Measurements from ENCODE around the gene SETD2. TPM values are rescaled to one million over a fixed set of nuclear protein-coding genes. Genes with fewer than 3 reads are reported as not detected.

Gene SETD2
- total and polyA plus RNA-seq, 9 of the 15 experiments (the other 6 are each of a cell fraction or from before 2014, with no cell fraction given), result 8.2 to 44.0 (median 33.6) TPM

- TF ChIP-seq ZNF609 (CRISPR knock-in tag; IDR thresholded peaks at IDR 0.05; ENCODE audit: borderline replicate concordance) (no peak), CHCHD3 (CRISPR knock-in tag; IDR thresholded peaks at IDR 0.05) (no peak), ZNF436 (CRISPR knock-in tag; IDR thresholded peaks at IDR 0.05) (no peak), ZBTB43 (CRISPR knock-in tag; IDR thresholded peaks at IDR 0.05) (no peak), PPARD (CRISPR knock-in tag; IDR thresholded peaks at IDR 0.05) (no peak), POLR2AphosphoS5 (IDR thresholded peaks at IDR 0.05; ENCODE audit: control insufficient read depth, insufficient read depth, low read depth, low read length) (peak; percentile 37; the same call in 1 of the 2 replicates), ZNF583 (CRISPR knock-in tag; IDR thresholded peaks at IDR 0.05) (no peak), ZZZ3 (IDR thresholded peaks at IDR 0.05) (no peak), PHTF2 (CRISPR knock-in tag; IDR thresholded peaks at IDR 0.05) (no peak), MCM7 (IDR thresholded peaks at IDR 0.05) (no peak), ZNF143 (CRISPR knock-in tag; IDR thresholded peaks at IDR 0.05) (no peak), IRF9 (tag; IDR thresholded peaks at IDR 0.05) (no peak), NR2F6 (CRISPR knock-in tag; IDR thresholded peaks at IDR 0.05) (no peak), FOXJ2 (tag; IDR thresholded peaks at IDR 0.05) (no peak), U2AF1 (optimal IDR thresholded peaks at IDR 0.05; ENCODE audit: low read depth, low read length) (no peak), CBX8 (IDR thresholded peaks at IDR 0.05; ENCODE audit: borderline replicate concordance, extremely low read depth, low read depth, low read length, poor library complexity, severe bottlenecking) (no peak), JUNB (CRISPR knock-in tag; conservative IDR thresholded peaks at IDR 0.05) (no peak), HNRNPH1 (optimal IDR thresholded peaks at IDR 0.05; ENCODE audit: low read depth, low read length) (no peak), ETS2 (tag; IDR thresholded peaks at IDR 0.05; ENCODE audit: borderline replicate concordance, poor library complexity, severe bottlenecking) (no peak), STAT5B (CRISPR knock-in tag; IDR thresholded peaks at IDR 0.05) (no peak), TAF7 (tag; IDR thresholded peaks at IDR 0.05) (no peak)
These were observed 146.9 kb downstream of the SETD2 start (continued) for GRCh38 chr3:47016934-47017435.
